Endothelial cell of coronary artery (primary cell): Measurements from ENCODE around the gene ATP6V0E1. TPM values are rescaled to one million over a fixed set of nuclear protein-coding genes. Genes with fewer than 3 reads are reported as not detected.

Experiments used
- total RNA-seq: library from RNA; depleted of rRNA; stranded (reverse); fragments of >200 nt; gene quantifications from 2 replicates; pipeline ENCODE4 v1.2.3, GENCODE V29; 2014

The ATP6V0E1 gene
- total RNA-seq = 221 and 254 TPM in 2 replicates

GRCh38 chr5:172983542-172984243 is at the start of gene ATP6V0E1:
Gene ATP6V0E1 (plus strand): TSS chr5:172983771. CDS start chr5:172983861, 90 bp downstream.

GRCh38 chr5:173055983-173056782 is 72.6 kb downstream of the ATP6V0E1 start, which contains the start of gene CREBRF:
Gene CREBRF (plus strand): TSS chr5:173056352. CDS start chr5:173080776, 24,424 bp downstream.

Other genes with a start within 250 kb of the ATP6V0E1 start
- gene DUSP1, start 212.6 kb upstream of the ATP6V0E1 start, total RNA-seq = 55.3 and 146 TPM in 2 replicates
- gene ERGIC1, start 149.5 kb upstream of the ATP6V0E1 start, total RNA-seq = 76.6 and 138 TPM in 2 replicates
- gene RPL26L1, start 24.3 kb upstream of the ATP6V0E1 start, total RNA-seq = 55.3 and 64.4 TPM in 2 replicates
- gene CREBRF, start 72.6 kb downstream of the ATP6V0E1 start, total RNA-seq = 10.6 and 14.9 TPM in 2 replicates
- 18.1 and 20.7 TPM in 2 replicates for gene BNIP1, start 160.8 kb downstream of the ATP6V0E1 start, total RNA-seq